Brain microvascular endothelial cell (primary cell): ENCODE data around the gene FSTL4.

Source experiments
- DNase-seq: peaks from one replicate; pipeline ENCODE4 v3.0.0-alpha.2; 2020
- H3K27ac ChIP-seq: fragments of 250-450 bp; sonication (Bioruptor Pico); 2 replicates; pipeline ENCODE4 v1.5.1; 2020; ENCODE audit warnings: mild to moderate bottlenecking, moderate library complexity
- H3K27me3 ChIP-seq: fragments of 250-450 bp; sonication (Bioruptor Pico); replicated peaks from 2 replicates; pipeline ENCODE4 v1.5.1; 2020; ENCODE audit warnings: mild to moderate bottlenecking
- H3K36me3 ChIP-seq: fragments of 250-450 bp; sonication (Bioruptor Pico); replicated peaks from 2 replicates; pipeline ENCODE4 v1.5.1; 2020; ENCODE audit warnings: mild to moderate bottlenecking
- H3K4me3 ChIP-seq: 2 replicates; pipeline ENCODE4 v1.5.1; 2011; ENCODE audit warnings: low read depth, mild to moderate bottlenecking, control low read depth, low read length, moderate library complexity
- in situ Hi-C: cut with HindIII; loops from 2 replicates; pipeline ENCODE4 v1.10.0; 2017; ENCODE audit warnings: low sequenced_read_pairs, low pct_ligation_motif_present
- TF ChIP-seq, protein P1 (sequence below): IDR thresholded peaks from 2 replicates; pipeline ENCODE4 v1.5.1; 2011; ENCODE audit warnings: low read depth, mild to moderate bottlenecking, moderate library complexity, low read length, control low read depth, inconsistent platforms; ENCODE audit errors: missing control alignments

FSTL4 gene

DNA sequence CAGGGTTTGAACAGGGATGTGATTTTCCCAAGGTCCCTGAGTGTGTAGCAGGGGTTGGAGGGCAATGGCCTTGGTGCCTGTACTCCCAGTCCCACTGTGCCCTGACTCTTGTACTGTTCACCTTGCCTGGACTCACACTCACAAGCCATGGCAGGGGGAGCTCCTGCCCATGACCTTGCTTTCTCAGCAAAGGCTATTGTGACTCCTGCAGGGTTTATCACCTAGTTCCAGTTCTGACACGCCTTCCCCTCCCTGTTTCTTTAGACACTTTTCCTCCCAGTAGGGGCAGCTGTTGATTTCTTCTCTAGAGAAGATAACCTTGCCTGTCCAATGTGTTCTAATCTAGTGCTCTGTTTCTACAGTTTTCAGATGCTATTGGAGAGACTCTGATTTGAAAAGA is 139.5 kb downstream of the FSTL4 start:
- DNase-seq: no peak
- no peak overlapping the region for H3K27ac ChIP-seq
- no peaks in the 10 kb centered on the region for H3K27me3 ChIP-seq
- H3K4me3 ChIP-seq: no peak overlapping the region
- in situ Hi-C loops: no loop called here
- TF ChIP-seq, protein P1, sequence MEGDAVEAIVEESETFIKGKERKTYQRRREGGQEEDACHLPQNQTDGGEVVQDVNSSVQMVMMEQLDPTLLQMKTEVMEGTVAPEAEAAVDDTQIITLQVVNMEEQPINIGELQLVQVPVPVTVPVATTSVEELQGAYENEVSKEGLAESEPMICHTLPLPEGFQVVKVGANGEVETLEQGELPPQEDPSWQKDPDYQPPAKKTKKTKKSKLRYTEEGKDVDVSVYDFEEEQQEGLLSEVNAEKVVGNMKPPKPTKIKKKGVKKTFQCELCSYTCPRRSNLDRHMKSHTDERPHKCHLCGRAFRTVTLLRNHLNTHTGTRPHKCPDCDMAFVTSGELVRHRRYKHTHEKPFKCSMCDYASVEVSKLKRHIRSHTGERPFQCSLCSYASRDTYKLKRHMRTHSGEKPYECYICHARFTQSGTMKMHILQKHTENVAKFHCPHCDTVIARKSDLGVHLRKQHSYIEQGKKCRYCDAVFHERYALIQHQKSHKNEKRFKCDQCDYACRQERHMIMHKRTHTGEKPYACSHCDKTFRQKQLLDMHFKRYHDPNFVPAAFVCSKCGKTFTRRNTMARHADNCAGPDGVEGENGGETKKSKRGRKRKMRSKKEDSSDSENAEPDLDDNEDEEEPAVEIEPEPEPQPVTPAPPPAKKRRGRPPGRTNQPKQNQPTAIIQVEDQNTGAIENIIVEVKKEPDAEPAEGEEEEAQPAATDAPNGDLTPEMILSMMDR: no peak
- no peaks in the 10 kb centered on the region for H3K36me3 ChIP-seq

DNA sequence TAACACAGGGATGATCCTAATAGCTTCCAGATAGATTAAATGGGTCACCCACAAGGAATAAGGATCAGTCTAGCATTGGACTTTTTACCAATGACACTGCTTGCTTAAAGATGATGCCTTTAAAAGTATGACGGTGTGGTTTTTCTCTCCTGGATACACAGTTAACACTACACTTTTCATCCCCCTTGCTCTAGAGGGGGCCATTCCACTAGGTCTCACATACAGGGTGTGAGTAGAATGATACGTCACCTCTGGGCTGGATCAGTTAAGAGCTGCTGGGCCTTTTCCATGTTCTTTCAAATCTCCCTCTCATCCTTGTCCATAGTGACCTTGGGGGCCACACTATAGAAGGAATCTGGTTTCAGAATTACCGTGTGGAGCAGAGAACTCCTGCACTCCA is 140.6 kb downstream of the FSTL4 start:
- no peaks in the 10 kb centered on the region for H3K36me3 ChIP-seq
- TF ChIP-seq, protein P1: no peak
- H3K4me3 ChIP-seq: no peak overlapping the region
- no peaks in the 10 kb centered on the region for H3K27me3 ChIP-seq
- no peak for DNase-seq
- H3K27ac ChIP-seq: no peak overlapping the region
- in situ Hi-C loops: no loop called here

DNA sequence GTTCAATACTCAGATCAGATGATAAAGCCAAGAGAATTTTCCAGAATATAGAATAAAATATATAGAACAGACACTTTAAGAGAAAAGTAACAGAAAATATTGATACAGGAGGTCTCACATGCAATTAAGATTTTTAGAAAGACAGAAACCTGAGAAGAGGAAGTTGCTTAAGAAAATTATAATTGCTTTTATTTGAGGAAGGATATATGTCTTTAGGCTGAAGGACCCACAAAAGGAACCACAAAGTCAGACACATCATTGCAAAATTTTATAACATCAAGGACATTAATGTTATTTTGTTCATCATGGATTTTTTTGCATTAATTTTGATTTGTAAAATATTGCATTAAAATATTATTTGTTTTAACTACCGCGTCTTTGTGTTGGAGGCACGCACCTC is 141.5 kb downstream of the FSTL4 start:
- in situ Hi-C loops: no loop called here
- Histone ChIP-seq H3K4me3 (no peak overlapping the region), H3K27ac (no peak overlapping the region), H3K27me3 (no peaks in the 10 kb centered on the region), H3K36me3 (no peaks in the 10 kb centered on the region)
- DNase-seq: no peak
- TF ChIP-seq, protein P1: no peak

DNA sequence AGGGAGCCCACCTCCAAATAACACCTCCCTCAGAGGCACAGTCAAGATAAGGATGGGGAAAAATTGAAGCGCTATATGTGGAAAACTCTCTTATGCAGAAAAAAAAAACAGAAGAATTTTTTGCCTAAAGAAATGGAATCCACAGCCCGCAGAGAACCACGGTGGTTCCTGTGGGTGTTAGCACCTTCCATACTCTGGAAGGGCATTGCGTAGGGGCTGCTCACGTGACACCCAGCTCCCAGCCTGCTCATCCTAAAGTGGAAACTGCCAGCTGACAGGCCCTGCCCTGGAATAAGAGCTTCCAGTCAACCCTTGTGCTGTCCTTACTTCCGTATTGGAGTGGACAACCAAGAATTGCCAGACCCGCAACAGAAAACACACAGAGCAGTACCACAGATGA is 142.5 kb downstream of the FSTL4 start:
- TF ChIP-seq, protein P1: no peak
- Histone ChIP-seq H3K36me3 (no peaks in the 10 kb centered on the region), H3K4me3 (no peak overlapping the region), H3K27ac (no peak overlapping the region), H3K27me3 (no peaks in the 10 kb centered on the region)
- in situ Hi-C loops: no loop called here
- DNase-seq: no peak

DNA sequence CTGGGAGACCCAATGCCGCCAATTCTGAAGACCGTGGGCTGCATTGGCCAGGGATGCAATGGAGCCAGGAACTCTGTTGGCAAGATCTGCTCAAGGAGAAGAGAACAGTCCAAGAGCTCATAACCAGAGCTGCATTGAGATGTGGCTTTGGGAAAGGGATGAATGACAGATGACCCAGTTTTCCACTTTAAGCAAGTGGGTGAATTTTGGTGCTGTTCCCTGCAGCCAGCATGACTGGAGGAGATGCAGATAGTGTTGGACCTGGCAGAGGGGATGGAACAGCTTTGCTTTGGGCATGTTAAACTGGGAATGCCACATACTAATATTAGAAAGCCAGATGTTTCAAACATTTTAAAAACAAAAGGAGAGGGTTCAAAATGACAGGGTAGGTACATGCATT is 143.1 kb downstream of the FSTL4 start:
- no peaks in the 10 kb centered on the region for H3K36me3 ChIP-seq
- TF ChIP-seq, protein P1: no peak
- H3K27ac ChIP-seq: no peak overlapping the region
- DNase-seq: no peak
- in situ Hi-C loops: no loop called here
- H3K27me3 ChIP-seq: no peaks in the 10 kb centered on the region
- H3K4me3 ChIP-seq: no peak overlapping the region

DNA sequence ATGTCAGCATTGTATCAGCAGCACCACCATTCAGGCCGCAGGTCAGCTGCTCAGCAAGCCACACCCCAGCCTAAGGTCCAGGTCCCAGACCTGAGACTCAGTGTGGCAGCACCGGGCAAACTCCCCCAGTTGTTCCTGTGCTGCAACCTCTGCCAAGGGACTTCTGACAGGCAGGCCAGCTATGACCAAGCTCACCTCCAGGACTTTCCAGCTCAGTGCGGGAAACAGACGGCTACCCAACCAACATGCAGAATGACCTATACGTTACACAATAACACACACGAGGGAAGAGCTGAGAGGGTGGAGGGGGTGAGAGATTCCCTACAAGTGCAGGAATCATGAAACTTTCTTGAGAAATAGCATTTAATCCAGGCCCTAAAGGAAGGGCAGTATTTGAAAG is 143.7 kb downstream of the FSTL4 start:
- in situ Hi-C loops: no loop called here
- H3K27me3 ChIP-seq: no peaks in the 10 kb centered on the region
- no peak overlapping the region for H3K4me3 ChIP-seq
- TF ChIP-seq, protein P1: no peak
- H3K36me3 ChIP-seq: no peaks in the 10 kb centered on the region
- DNase-seq: no peak
- H3K27ac ChIP-seq: no peak overlapping the region
